IMR-90 (cell line): ENCODE data around the gene SAMD4B. TPM values are rescaled to one million over a fixed set of nuclear protein-coding genes. Genes with fewer than 3 reads are reported as not detected.

Experiments used
- ATAC-seq: fragments of 200-7000 bp; cut with Tn5 transposase; 2 replicates; pipeline ENCODE4 v1.9.1; 2020; ENCODE audit warnings: low read depth, mild to moderate bottlenecking, moderate library complexity
- BruUV-seq: library from RNA; stranded (reverse); fragments of 400-500 nt; replicated peaks from 2 replicates; lab custom pipeline; 2021; lab: Mats Ljungman, UMichigan
- CTCF ChIA-PET: fragments of 300-600 bp; formaldehyde crosslinking; extraction: SDS; loops from one replicate; lab custom pipeline; 2021; ENCODE audit warnings: antibody characterized with exemption; lab: Yijun Ruan, JAX
- POLR2A ChIA-PET: fragments of 300-600 bp; sonication (Branson Sonifier 250); formaldehyde crosslinking; loops from one replicate; lab custom pipeline; 2022; ENCODE audit warnings: antibody characterized with exemption; ENCODE audit not compliant: unreplicated experiment; lab: Charles Lee
- DNase-seq: peaks from one replicate; pipeline ENCODE4 v3.0.0; 2013
- H2AFZ ChIP-seq: replicated peaks from 2 replicates; pipeline ENCODE3; 2013; ENCODE audit warnings: low read length, mild to moderate bottlenecking; ENCODE audit not compliant: poor library complexity
- H2AK5ac ChIP-seq: 2 replicates; pipeline ENCODE4 v1.6.1; 2013; ENCODE audit warnings: low read depth, low read length, inconsistent platforms
- H2AK9ac ChIP-seq: replicated peaks from 2 replicates; pipeline ENCODE3; 2013; ENCODE audit warnings: mild to moderate bottlenecking, low read depth, low read length, moderate library complexity; ENCODE audit not compliant: poor library complexity
- H2BK120ac ChIP-seq: 2 replicates; pipeline ENCODE4 v1.6.1; 2013; ENCODE audit warnings: low read depth, low read length, inconsistent platforms
- H2BK15ac ChIP-seq: 3 replicates; pipeline ENCODE4 v1.6.1; 2013; ENCODE audit warnings: low read depth, low read length, inconsistent platforms
- H2BK20ac ChIP-seq: 2 replicates; pipeline ENCODE4 v1.6.1; 2013; ENCODE audit warnings: low read depth, mild to moderate bottlenecking, inconsistent platforms, low read length, moderate library complexity
- H2BK5ac ChIP-seq: 2 replicates; pipeline ENCODE4 v1.6.1; 2013; ENCODE audit warnings: mild to moderate bottlenecking, low read depth, low read length, inconsistent platforms; ENCODE audit not compliant: poor library complexity, severe bottlenecking
- H3K14ac ChIP-seq: replicated peaks from 2 replicates; pipeline ENCODE4 v1.6.1; 2013; ENCODE audit warnings: low read depth, low read length, inconsistent platforms
- H3K18ac ChIP-seq: 2 replicates; pipeline ENCODE4 v1.6.1; 2013; ENCODE audit warnings: low read depth, low read length, control low read depth
- H3K23ac ChIP-seq: 2 replicates; pipeline ENCODE4 v1.6.1; 2013; ENCODE audit warnings: low read depth, low read length, inconsistent platforms
- H3K27ac ChIP-seq: 2 replicates; pipeline ENCODE4 v1.5.1; 2013; ENCODE audit warnings: mild to moderate bottlenecking, control low read depth, low read length; ENCODE audit not compliant: insufficient read depth
- H3K27me3 ChIP-seq: 2 replicates; pipeline ENCODE4 v1.6.1; 2013; ENCODE audit warnings: low read length; ENCODE audit not compliant: control insufficient read depth, insufficient read depth
- H3K36me3 ChIP-seq: 2 replicates; pipeline ENCODE4 v1.6.1; 2013; ENCODE audit warnings: low read length, mixed read lengths; ENCODE audit not compliant: control insufficient read depth, insufficient read depth
- H3K4ac ChIP-seq: 2 replicates; pipeline ENCODE4 v1.6.1; 2013; ENCODE audit warnings: low read depth, low read length, inconsistent platforms
- H3K4me1 ChIP-seq: 2 replicates; pipeline ENCODE4 v1.6.1; 2013; ENCODE audit warnings: low read length, mixed read lengths; ENCODE audit not compliant: control insufficient read depth, insufficient read depth
- H3K4me2 ChIP-seq: 2 replicates; pipeline ENCODE4 v1.6.1; 2013; ENCODE audit warnings: low read depth, mild to moderate bottlenecking, control low read depth, low read length, moderate library complexity
- H3K4me3 ChIP-seq: 2 replicates; pipeline ENCODE4 v1.5.1; 2013; ENCODE audit warnings: low read depth, mild to moderate bottlenecking, control low read depth, low read length, moderate library complexity; ENCODE audit not compliant: insufficient read depth
- H3K56ac ChIP-seq: 2 replicates; pipeline ENCODE4 v1.6.1; 2013; ENCODE audit warnings: low read length, inconsistent platforms; ENCODE audit not compliant: insufficient read depth; ENCODE audit errors: extremely low read depth
- H3K79me1 ChIP-seq, 2 experiments: 2 replicates each; pipeline ENCODE4 v1.6.1; 2013; ENCODE audit warnings: low read length in 2 of 2, inconsistent platforms in 1 of 2, low read depth in 1 of 2
- H3K9ac ChIP-seq: 2 replicates; pipeline ENCODE4 v1.6.1; 2013; ENCODE audit warnings: low read depth, low read length, control low read depth
- H3K9me1 ChIP-seq: 2 replicates; pipeline ENCODE4 v1.6.1; 2013; ENCODE audit warnings: low read length, inconsistent platforms; ENCODE audit not compliant: insufficient read depth
- H3K9me3 ChIP-seq: 2 replicates; pipeline ENCODE4 v1.6.1; 2013; ENCODE audit warnings: low read length; ENCODE audit not compliant: control insufficient read depth, insufficient read depth
- H4K20me1 ChIP-seq: 2 replicates; pipeline ENCODE4 v1.6.1; 2013; ENCODE audit warnings: low read length, inconsistent platforms; ENCODE audit not compliant: insufficient read depth
- H4K5ac ChIP-seq: 2 replicates; pipeline ENCODE4 v1.6.1; 2013; ENCODE audit warnings: mild to moderate bottlenecking, low read depth, low read length, control low read depth
- H4K8ac ChIP-seq, 2 experiments: 2 replicates each; pipeline ENCODE4 v1.6.1; 2013; ENCODE audit warnings: low read depth in 2 of 2, low read length in 2 of 2, control low read depth in 1 of 2, inconsistent platforms in 1 of 2
- H4K91ac ChIP-seq: 2 replicates; pipeline ENCODE4 v1.6.1; 2013; ENCODE audit warnings: low read depth, low read length, inconsistent platforms; ENCODE audit not compliant: insufficient read depth
- BHLHE40 ChIP-seq: fragments of 150-350 bp; IDR thresholded peaks from 2 replicates; pipeline ENCODE4 v1.6.1; 2016; ENCODE audit warnings: mild to moderate bottlenecking, low read depth, low read length
- CEBPB ChIP-seq: IDR thresholded peaks from 2 replicates; pipeline ENCODE4 v1.6.1; 2012; ENCODE audit warnings: low read depth, low read length, improper control_type of control experiment
- CHD1 ChIP-seq: IDR thresholded peaks from 2 replicates; pipeline ENCODE4 v1.6.1; 2012; ENCODE audit warnings: low read depth, low read length, improper control_type of control experiment
- ELK1 ChIP-seq: fragments of 150-350 bp; IDR thresholded peaks from 2 replicates; pipeline ENCODE4 v1.6.1; 2016; ENCODE audit warnings: low read depth, mild to moderate bottlenecking, low read length, moderate library complexity, borderline replicate concordance
- FOS ChIP-seq: fragments of 150-350 bp; IDR thresholded peaks from 2 replicates; pipeline ENCODE4 v1.6.1; 2016; ENCODE audit warnings: low read depth, low read length
- MAFK ChIP-seq: IDR thresholded peaks from 2 replicates; pipeline ENCODE4 v1.6.1; 2012; ENCODE audit warnings: low read depth, low read length, improper control_type of control experiment
- MAZ ChIP-seq: IDR thresholded peaks from 2 replicates; pipeline ENCODE4 v1.6.1; 2012; ENCODE audit warnings: low read depth, mild to moderate bottlenecking, low read length, improper control_type of control experiment, moderate library complexity, borderline replicate concordance
- MXI1 ChIP-seq: IDR thresholded peaks from 2 replicates; pipeline ENCODE4 v1.6.1; 2012; ENCODE audit warnings: low read depth, mild to moderate bottlenecking, low read length, moderate library complexity, borderline replicate concordance
- NFE2L2 ChIP-seq: fragments of 150-350 bp; IDR thresholded peaks from 2 replicates; pipeline ENCODE4 v1.6.1; 2016; ENCODE audit warnings: low read depth, mild to moderate bottlenecking, low read length
- POLR2A ChIP-seq: IDR thresholded peaks from 2 replicates; pipeline ENCODE4 v1.6.1; 2012; ENCODE audit warnings: mild to moderate bottlenecking, low read depth, low read length
- RAD21 ChIP-seq: IDR thresholded peaks from 2 replicates; pipeline ENCODE4 v1.6.1; 2012; ENCODE audit warnings: low read length, improper control_type of control experiment
- RCOR1 ChIP-seq: IDR thresholded peaks from 2 replicates; pipeline ENCODE4 v1.6.1; 2012; ENCODE audit warnings: mild to moderate bottlenecking, low read length, improper control_type of control experiment; ENCODE audit not compliant: insufficient replicate concordance
- RFX5 ChIP-seq: IDR thresholded peaks from 2 replicates; pipeline ENCODE4 v1.8.0; 2012; ENCODE audit warnings: low read depth, mild to moderate bottlenecking, low read length, moderate library complexity
- SMC3 ChIP-seq: fragments of 150-350 bp; IDR thresholded peaks from 2 replicates; pipeline ENCODE4 v1.6.1; 2016; ENCODE audit warnings: low read depth, mild to moderate bottlenecking, antibody characterized with exemption, low read length, moderate library complexity
- USF2 ChIP-seq: fragments of 150-350 bp; IDR thresholded peaks from 2 replicates; pipeline ENCODE4 v1.6.1; 2017; ENCODE audit warnings: mild to moderate bottlenecking, antibody characterized with exemption, low read length, low read depth
- WGBS, 2 experiments: methylation state at CpG; one replicate each; pipeline versions ENCODE4 v1.1.5 to v1.1.7; 2013; ENCODE audit warnings: missing lambda C conversion rate in 2 of 2; ENCODE audit not compliant: insufficient read length in 1 of 2; ENCODE audit errors: extremely low coverage in 2 of 2; 5-methylcytosine and 5-hydroxymethylcytosine counted together
- dilution Hi-C: fragments of 300-500 bp; cut with HindIII; formaldehyde crosslinking; loops from one replicate; pipeline ENCODE4 v1.14.3; 2018; ENCODE audit warnings: low sequenced_read_pairs; ENCODE audit not compliant: unreplicated experiment
- in situ Hi-C: fragments of 300-500 bp; cut with MboI; formaldehyde crosslinking; loops from 3 replicates; pipeline ENCODE4 v1.14.3; 2019; ENCODE audit warnings: low sequenced_read_pairs, inconsistent platforms, mixed read lengths
- intact Hi-C: fragments of 100-400 bp; cut with micrococcal nuclease; formaldehyde crosslinking; loops from 2 replicates; pipeline ENCODE4 v1.10.0; 2022
- polyA plus RNA-seq, 3 experiments: library from polyadenylated mRNA; depleted of rRNA; stranded (reverse); fragments of >200 nt; gene quantifications; 2 replicates each; pipeline ENCODE4 v1.2.3, GENCODE V29; 2012; ENCODE audit warnings: low replicate concordance in 1 of 3
- total RNA-seq: library from RNA; depleted of rRNA; stranded (reverse); fragments of >200 nt; gene quantifications from 2 replicates; pipeline ENCODE4 v1.2.3, GENCODE V29; 2012

The SAMD4B gene
- total and polyA plus RNA-seq, 2 of the 4 experiments (the other 2 are of a cell fraction) = 18.3 to 97.2 TPM

- Histone ChIP-seq H3K23ac (peak overlapping the region; percentile 15; the same call in 1 of the 2 replicates), H3K27ac (peak overlapping the region; percentile 72), H2BK15ac (no peak overlapping the region), H3K27me3 (no peaks in the 10 kb centered on the region), H3K36me3 (peaks cover 20% of the 10 kb centered on the region), H3K4me2 (peak overlapping the region; percentile 13; the same call in 1 of the 2 replicates), H3K4me3 (no peak overlapping the region), H2BK120ac (peak overlapping the region; percentile 40; the same call in 1 of the 2 replicates), H3K9me3 (no peaks in the 10 kb centered on the region), H2AFZ (peak overlapping the region; percentile 52), H2AK9ac (peak overlapping the region; percentile 47), H4K5ac (no peak overlapping the region), H3K9me1 (peaks cover 20% of the 10 kb centered on the region), H3K4ac (peak overlapping the region; percentile 72), H3K9ac (peak overlapping the region; percentile 9; the same call in 1 of the 2 replicates), H4K91ac (peak overlapping the region; percentile 53), H4K8ac (peak overlapping the region in 1 of 2 experiments; percentile 3; a peak in 1 of 4 replicates), H3K18ac (no peak overlapping the region), H3K79me1 (peaks cover 24 to 70% of the 10 kb centered on the region in 2 experiments), H4K20me1 (peaks cover 15% of the 10 kb centered on the region; the same call in 1 of the 2 replicates), H2BK20ac (no peak overlapping the region), H2AK5ac (peak overlapping the region; percentile 42; the same call in 1 of the 2 replicates), H3K4me1 (peaks cover 25% of the 10 kb centered on the region), H3K14ac (peak overlapping the region; percentile 40; the same call in 1 of the 2 replicates), H3K56ac (no peak overlapping the region), H2BK5ac (peak overlapping the region; percentile 67)
- peak; percentile 62 for ATAC-seq
- WGBS, 2 experiments = 100% methylated on average over 1 of the region's 5 CpGs; no CpG with 5 or more reads in 1 of the 2 experiments
- ChIA-PET POLR2A (no interaction called here), CTCF (interaction anchor here (0.5 to 0.6 kb wide), 2 partner anchors 11 to 442 kb away, joined by 4 read pairs; no protein-coding TSS in a partner anchor)
- BruUV-seq = no TSS peak
- intact Hi-C loops (loop anchor here (2.0 kb wide), 1 partner anchor 21 kb away; the partner anchor contains the start of gene SAMD4B), dilution Hi-C loops (no loop called here), in situ Hi-C loops (no loop called here)
- DNase-seq = peak; percentile 80
- TF ChIP-seq CEBPB = no peak
- no peak for TF ChIP-seq BHLHE40
- TF ChIP-seq MAFK = no peak
- no peak for TF ChIP-seq NFE2L2
- TF ChIP-seq MAZ = 0 out of 2 replicates have a peak, but pooled peaks have one; percentile 12
- no peak for TF ChIP-seq ELK1
- no peak for TF ChIP-seq CHD1
- no peak for TF ChIP-seq USF2
- no peak for TF ChIP-seq RFX5
- no peak for TF ChIP-seq MXI1
- no peak for TF ChIP-seq RAD21
- TF ChIP-seq SMC3 = no peak
- 0 out of 2 replicates have a peak, but pooled peaks have one; percentile 26 for TF ChIP-seq POLR2A
- TF ChIP-seq FOS = 0 out of 2 replicates have a peak, but pooled peaks have one; percentile 12
- TF ChIP-seq RCOR1 = no peak
Measured at GRCh38 chr19:39363901-39364457, 21.8 kb downstream of the SAMD4B start.
